ENCODE measurements around the gene GPR141. TPM values are rescaled to one million over a fixed set of nuclear protein-coding genes. Genes with fewer than 3 reads are reported as not detected.

GPR141 gene
- total RNA-seq, 1 experiment from 2014 or later: not detected

DNA sequence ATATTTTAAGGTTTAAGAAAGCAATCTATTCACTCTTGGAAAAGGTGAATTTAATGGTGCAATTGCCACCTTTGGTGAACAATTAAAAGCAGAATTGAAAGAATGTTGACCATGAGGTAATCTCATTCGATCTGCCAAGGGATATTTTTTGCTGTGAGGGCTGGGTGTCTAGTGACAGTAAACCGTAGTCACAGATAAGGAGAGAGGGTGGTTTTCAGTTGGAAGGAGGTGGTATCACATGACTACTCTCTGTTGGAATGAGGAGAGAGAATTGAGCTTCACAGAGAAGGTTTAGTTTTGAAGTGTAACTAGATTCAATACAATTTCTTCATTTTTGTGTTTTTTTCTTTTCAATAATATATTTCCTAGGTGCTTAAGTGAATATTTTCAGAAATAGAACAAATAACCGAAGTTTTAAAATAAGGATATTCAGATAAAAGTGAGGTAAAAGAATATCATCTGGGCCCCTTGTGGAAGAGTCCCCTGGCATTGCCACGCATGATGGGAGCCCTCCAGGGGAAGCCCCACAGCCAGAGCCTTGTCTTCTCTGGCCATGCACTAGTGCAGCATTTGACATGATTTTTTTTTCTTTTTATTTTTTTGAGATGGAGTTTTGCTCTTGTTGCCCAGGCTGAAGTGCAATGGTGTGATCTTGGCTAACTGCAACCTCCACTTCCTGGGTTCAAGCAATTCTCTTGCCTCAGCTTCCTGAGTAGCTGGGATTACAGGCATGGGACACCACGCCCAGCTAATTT is 73.4 kb downstream of the GPR141 start:
- RAD21 ChIA-PET (ENCODE audit: low non-redundant PET in 1 of 2, low total read pairs in 2 of 2, uncharacterized antibody in 2 of 2, unreplicated experiment in 2 of 2): no interaction called here
- Histone ChIP-seq H2AFZ (ENCODE audit: low read depth, low read length, poor library complexity, severe bottlenecking) (no peak overlapping the region), H3K4me2 (ENCODE audit: low read length) (no peak overlapping the region), H3K36me3 (ENCODE audit: control insufficient read depth in 1 of 2, insufficient read depth in 2 of 2, low read length in 2 of 2) (no peaks in the 10 kb centered on the region), H3K9ac (ENCODE audit: low read length) (no peak overlapping the region), H3K27me3 (ENCODE audit: insufficient read depth, low read length) (peaks cover 6% of the 10 kb centered on the region; the same call in 1 of the 2 replicates), H3K4me3 (replicated peaks in 1 of 2; ENCODE audit: low read depth in 1 of 2, low read length in 2 of 2) (no peak overlapping the region), H3K79me2 (ENCODE audit: insufficient read depth, low read length) (no peaks in the 10 kb centered on the region), H4K20me1 (ENCODE audit: insufficient read depth) (no peaks in the 10 kb centered on the region), H3K9me2 (ENCODE audit: insufficient read depth) (no peaks in the 10 kb centered on the region), H3K9me3 (ENCODE audit: control insufficient read depth in 1 of 2, insufficient read depth in 1 of 2, low read depth in 1 of 2, low read length in 2 of 2) (no peaks in the 10 kb centered on the region), H3K27ac (ENCODE audit: low read depth, low read length) (no peak overlapping the region), H3K4me1 (ENCODE audit: control insufficient read depth in 1 of 2, insufficient read depth in 2 of 2, low read length in 2 of 2) (no peaks in the 10 kb centered on the region)
- TF ChIP-seq, protein P1, sequence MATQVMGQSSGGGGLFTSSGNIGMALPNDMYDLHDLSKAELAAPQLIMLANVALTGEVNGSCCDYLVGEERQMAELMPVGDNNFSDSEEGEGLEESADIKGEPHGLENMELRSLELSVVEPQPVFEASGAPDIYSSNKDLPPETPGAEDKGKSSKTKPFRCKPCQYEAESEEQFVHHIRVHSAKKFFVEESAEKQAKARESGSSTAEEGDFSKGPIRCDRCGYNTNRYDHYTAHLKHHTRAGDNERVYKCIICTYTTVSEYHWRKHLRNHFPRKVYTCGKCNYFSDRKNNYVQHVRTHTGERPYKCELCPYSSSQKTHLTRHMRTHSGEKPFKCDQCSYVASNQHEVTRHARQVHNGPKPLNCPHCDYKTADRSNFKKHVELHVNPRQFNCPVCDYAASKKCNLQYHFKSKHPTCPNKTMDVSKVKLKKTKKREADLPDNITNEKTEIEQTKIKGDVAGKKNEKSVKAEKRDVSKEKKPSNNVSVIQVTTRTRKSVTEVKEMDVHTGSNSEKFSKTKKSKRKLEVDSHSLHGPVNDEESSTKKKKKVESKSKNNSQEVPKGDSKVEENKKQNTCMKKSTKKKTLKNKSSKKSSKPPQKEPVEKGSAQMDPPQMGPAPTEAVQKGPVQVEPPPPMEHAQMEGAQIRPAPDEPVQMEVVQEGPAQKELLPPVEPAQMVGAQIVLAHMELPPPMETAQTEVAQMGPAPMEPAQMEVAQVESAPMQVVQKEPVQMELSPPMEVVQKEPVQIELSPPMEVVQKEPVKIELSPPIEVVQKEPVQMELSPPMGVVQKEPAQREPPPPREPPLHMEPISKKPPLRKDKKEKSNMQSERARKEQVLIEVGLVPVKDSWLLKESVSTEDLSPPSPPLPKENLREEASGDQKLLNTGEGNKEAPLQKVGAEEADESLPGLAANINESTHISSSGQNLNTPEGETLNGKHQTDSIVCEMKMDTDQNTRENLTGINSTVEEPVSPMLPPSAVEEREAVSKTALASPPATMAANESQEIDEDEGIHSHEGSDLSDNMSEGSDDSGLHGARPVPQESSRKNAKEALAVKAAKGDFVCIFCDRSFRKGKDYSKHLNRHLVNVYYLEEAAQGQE (IDR thresholded peaks at IDR 0.05; ENCODE audit: low read depth): no peak
- TF ChIP-seq, protein P2, sequence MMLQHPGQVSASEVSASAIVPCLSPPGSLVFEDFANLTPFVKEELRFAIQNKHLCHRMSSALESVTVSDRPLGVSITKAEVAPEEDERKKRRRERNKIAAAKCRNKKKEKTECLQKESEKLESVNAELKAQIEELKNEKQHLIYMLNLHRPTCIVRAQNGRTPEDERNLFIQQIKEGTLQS (IDR thresholded peaks at IDR 0.05): no peak
- TF ChIP-seq, protein P3, sequence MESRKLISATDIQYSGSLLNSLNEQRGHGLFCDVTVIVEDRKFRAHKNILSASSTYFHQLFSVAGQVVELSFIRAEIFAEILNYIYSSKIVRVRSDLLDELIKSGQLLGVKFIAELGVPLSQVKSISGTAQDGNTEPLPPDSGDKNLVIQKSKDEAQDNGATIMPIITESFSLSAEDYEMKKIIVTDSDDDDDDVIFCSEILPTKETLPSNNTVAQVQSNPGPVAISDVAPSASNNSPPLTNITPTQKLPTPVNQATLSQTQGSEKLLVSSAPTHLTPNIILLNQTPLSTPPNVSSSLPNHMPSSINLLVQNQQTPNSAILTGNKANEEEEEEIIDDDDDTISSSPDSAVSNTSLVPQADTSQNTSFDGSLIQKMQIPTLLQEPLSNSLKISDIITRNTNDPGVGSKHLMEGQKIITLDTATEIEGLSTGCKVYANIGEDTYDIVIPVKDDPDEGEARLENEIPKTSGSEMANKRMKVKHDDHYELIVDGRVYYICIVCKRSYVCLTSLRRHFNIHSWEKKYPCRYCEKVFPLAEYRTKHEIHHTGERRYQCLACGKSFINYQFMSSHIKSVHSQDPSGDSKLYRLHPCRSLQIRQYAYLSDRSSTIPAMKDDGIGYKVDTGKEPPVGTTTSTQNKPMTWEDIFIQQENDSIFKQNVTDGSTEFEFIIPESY (IDR thresholded peaks at IDR 0.05; ENCODE audit: extremely low read depth, insufficient replicate concordance, low read length): no peak
- TF ChIP-seq JUND (IDR thresholded peaks at IDR 0.05): no peak
- no peak for TF ChIP-seq EZH2phosphoT487 (IDR thresholded peaks at IDR 0.05; ENCODE audit: borderline replicate concordance)
- no peak for TF ChIP-seq TCF7L2 (IDR thresholded peaks at IDR 0.05; ENCODE audit: borderline replicate concordance, extremely low read depth, insufficient read depth, insufficient read length)
- no peak for TF ChIP-seq SRF (IDR thresholded peaks at IDR 0.05; ENCODE audit: low read depth)
- DNase-seq (ENCODE audit: low read depth, low spot score): no peak
- POLR2A ChIA-PET: no interaction called here
- CTCF ChIA-PET: no interaction called here
- BruUV-seq (replicated peaks): no TSS peak
- no peak for ATAC-seq
- intact Hi-C loops (cut with micrococcal nuclease): no loop called here
